ENCODE data around the gene RBM3.
A peak's percentile ranks its signal among the peaks of the same experiment; 100 is the strongest.

The RBM3 gene

DNA sequence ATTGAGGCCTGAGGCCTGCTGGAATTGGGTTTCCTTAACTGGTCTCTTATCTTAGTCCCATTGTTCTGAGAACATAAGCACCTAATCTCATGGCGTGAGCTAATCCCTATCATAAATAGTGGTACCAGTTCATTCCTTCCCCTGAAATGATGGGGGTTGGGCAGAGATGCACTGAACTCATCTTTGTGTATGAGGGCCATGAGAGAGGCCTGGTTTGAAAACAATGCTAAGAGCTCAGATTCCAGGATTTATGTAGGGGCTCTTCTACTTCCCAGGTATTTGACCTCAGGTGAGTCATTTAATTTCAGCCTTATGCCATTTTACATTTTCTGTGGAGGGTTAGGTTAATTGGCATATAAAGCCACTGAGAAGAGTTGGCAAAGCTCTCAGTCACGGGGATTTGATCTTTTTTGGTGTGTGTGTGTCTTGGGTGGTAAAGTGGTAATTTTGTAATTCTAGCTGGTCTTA is 4.4 kb downstream of the RBM3 start:
- H3K4me3 ChIP-seq (ENCODE audit: low read length) = no peak overlapping the region
- DNase-seq (ENCODE audit: low read depth) = no peak
- no peak overlapping the region for H3K9ac ChIP-seq (ENCODE audit: low read length)
- no peaks in the 10 kb centered on the region for H3K9me3 ChIP-seq (ENCODE audit: control insufficient read depth, low read length)
- no peaks in the 10 kb centered on the region for H3K27me3 ChIP-seq (replicated peaks; ENCODE audit: control insufficient read depth, insufficient read depth, low read length)
- peaks cover 23% of the 10 kb centered on the region for H3K4me1 ChIP-seq (ENCODE audit: control insufficient read depth, insufficient read depth, low read length)
- peaks cover 43% of the 10 kb centered on the region for H3K36me3 ChIP-seq (ENCODE audit: control insufficient read depth, insufficient read depth, low read length, severe bottlenecking)

DNA sequence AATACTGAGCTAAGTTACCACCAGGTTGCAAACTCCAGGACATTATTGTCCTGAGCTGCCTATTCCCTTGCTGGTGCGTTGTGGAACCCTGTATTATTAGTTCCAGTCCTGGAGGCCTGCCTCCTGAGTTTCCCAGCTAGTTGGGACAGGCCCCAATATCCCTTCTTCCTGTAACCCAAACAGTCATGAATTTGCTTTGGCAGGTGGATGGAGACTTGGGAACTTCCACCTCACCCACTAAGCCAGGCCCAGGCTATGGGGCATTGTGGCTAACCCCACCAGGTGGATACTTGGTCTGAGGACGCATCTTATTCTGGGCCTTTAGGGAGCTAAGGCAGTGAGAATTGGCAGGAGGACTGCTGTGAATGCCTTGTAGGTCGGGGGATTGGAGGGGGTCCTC is 5.0 kb downstream of the RBM3 start:
- Histone ChIP-seq H3K27me3 (replicated peaks; ENCODE audit: control insufficient read depth, insufficient read depth, low read length) (no peaks in the 10 kb centered on the region), H3K9me3 (ENCODE audit: control insufficient read depth, low read length) (no peaks in the 10 kb centered on the region), H3K36me3 (ENCODE audit: control insufficient read depth, insufficient read depth, low read length, severe bottlenecking) (peaks cover 43% of the 10 kb centered on the region), H3K4me1 (ENCODE audit: control insufficient read depth, insufficient read depth, low read length) (peaks cover 23% of the 10 kb centered on the region), H3K4me3 (ENCODE audit: low read length) (no peak overlapping the region), H3K9ac (ENCODE audit: low read length) (no peak overlapping the region)
- no peak for DNase-seq (ENCODE audit: low read depth)

DNA sequence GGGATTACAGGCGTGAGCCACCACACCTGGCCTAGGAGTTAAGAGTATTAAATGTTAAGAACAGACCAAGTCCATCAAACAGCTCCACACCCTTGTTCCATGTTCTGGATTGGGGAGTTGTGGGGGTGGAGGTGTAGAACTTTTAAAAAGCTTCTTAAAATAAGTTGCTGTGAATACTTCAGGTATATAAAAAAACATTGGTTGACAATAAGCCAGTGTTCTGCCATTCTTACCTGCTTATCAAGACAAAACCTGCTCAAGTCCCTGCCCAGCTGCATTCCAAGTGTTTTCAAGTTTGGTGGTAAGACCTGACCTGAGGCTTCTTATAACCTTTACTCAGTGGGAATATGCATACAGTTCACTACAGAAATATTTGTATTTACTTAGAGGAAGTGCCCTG is 6.4 kb downstream of the RBM3 start:
- Histone ChIP-seq H3K9ac (ENCODE audit: low read length) (no peak overlapping the region), H3K9me3 (ENCODE audit: control insufficient read depth, low read length) (peaks cover 4% of the 10 kb centered on the region), H3K36me3 (ENCODE audit: control insufficient read depth, insufficient read depth, low read length, severe bottlenecking) (peaks cover 36% of the 10 kb centered on the region), H3K4me3 (ENCODE audit: low read length) (no peak overlapping the region), H3K4me1 (ENCODE audit: control insufficient read depth, insufficient read depth, low read length) (peaks cover 23% of the 10 kb centered on the region), H3K27me3 (replicated peaks; ENCODE audit: control insufficient read depth, insufficient read depth, low read length) (no peaks in the 10 kb centered on the region)
- DNase-seq (ENCODE audit: low read depth) = no peak

DNA sequence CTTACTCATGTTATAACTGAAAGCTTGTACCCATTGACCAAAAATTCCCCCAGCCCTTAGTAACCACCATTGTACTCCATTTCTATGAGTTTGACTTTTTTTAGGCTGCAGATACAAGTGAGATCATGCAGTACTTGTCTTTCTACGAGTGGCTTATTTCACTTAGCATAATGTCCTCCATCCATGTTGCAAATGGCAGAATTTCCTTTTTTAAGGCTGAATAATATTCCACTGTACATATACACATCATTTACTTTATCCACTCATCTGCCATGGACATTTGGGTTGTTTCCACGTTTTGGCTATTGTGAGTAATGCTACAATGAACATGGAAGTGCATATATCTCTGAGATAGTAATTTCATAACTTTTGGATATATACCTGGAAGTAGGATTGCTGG is 10.4 kb downstream of the RBM3 start:
- no peak overlapping the region for H3K4me3 ChIP-seq (ENCODE audit: low read length)
- H3K36me3 ChIP-seq (ENCODE audit: control insufficient read depth, insufficient read depth, low read length, severe bottlenecking) = no peaks in the 10 kb centered on the region
- no peak overlapping the region for H3K9ac ChIP-seq (ENCODE audit: low read length)
- DNase-seq (ENCODE audit: low read depth) = no peak
- peaks cover 3% of the 10 kb centered on the region for H3K27me3 ChIP-seq (replicated peaks; ENCODE audit: control insufficient read depth, insufficient read depth, low read length)
- peaks cover 7% of the 10 kb centered on the region for H3K4me1 ChIP-seq (ENCODE audit: control insufficient read depth, insufficient read depth, low read length)
- peaks cover 4% of the 10 kb centered on the region for H3K9me3 ChIP-seq (ENCODE audit: control insufficient read depth, low read length)

DNA sequence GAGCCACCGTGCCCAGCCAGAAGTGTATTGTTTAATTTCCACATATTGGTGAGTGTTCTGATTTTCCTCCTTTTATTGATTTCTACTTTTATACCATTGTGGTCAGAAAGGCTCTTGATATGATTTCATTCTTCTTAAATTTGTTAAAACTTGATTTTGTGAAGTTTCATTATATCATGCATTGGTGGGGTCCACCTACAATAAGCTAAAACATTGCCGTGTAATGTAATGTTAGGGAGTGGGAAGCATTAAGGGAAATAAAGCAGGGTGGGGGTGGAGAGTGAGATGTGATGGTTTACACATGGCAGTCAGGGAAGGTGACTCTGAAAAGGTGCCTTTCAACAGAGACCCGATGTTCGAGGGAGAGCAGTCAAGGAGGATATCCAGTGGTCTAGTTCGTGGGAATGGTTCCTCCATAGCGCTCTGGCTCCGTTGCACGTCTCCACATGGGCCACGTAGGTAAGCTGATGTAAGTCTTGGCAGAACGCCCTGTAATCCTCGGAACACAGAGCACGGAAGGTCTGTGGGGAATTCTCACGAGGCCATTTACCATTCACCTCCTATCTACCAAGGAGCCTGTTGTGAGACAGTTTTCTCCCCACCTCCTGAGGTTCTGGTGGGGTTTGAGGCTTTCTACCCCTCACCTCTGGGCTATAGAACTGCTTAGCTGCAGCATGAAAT is 15.3 kb downstream of the RBM3 start:
- peaks cover 8% of the 10 kb centered on the region for H3K4me1 ChIP-seq (ENCODE audit: control insufficient read depth, insufficient read depth, low read length)
- H3K9me3 ChIP-seq (ENCODE audit: control insufficient read depth, low read length) = peaks cover 2% of the 10 kb centered on the region

DNA sequence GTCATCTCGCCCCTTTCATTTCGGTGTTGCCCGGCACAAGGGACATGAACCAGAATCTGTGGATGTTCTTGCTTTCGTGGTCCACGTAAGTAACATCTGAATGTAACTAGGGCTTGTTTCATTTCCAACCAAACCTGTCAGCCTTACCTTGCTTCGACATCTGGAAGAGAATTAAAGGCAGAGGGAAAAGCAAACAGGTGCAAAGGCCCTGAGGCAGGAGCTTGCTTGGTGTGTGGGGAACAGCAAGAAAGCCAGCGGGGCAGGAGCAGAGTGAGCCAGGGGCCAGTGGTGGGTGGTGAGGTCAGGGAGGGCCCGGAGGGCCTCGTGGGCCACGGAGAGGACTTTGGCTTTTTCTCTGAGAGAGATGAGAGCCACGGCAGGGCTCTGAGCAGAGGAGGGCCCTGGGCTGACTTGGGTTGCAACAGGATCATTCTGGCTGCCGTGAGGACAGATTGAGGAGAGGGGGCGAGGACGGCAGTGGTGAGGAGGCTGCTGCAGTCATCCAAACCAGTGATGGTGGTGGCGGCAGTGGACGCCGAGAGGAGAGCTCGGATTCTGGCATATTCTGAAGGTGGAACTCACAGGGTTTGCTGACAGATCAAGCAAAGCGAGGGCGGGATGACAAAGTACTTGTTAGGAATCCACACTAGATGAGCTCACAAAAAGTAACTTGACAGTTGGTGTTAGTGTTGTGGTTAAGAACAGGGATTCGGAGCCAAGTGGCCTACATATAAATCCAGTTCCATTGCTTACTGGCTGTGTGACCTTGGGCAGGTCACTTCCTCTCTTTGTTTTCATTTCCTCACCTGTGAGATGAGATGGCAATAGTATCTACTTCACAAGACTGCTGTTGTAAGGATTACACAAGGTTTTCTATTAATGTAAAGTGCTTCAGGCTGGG is 16.2 kb downstream of the RBM3 start:
- Histone ChIP-seq H3K9me3 (ENCODE audit: control insufficient read depth, low read length) (no peaks in the 10 kb centered on the region), H3K4me3 (ENCODE audit: low read length) (no peak overlapping the region), H3K36me3 (ENCODE audit: control insufficient read depth, insufficient read depth, low read length, severe bottlenecking) (no peaks in the 10 kb centered on the region), H3K27me3 (replicated peaks; ENCODE audit: control insufficient read depth, insufficient read depth, low read length) (peaks cover 3% of the 10 kb centered on the region), H3K9ac (ENCODE audit: low read length) (no peak overlapping the region), H3K4me1 (ENCODE audit: control insufficient read depth, insufficient read depth, low read length) (peaks cover 8% of the 10 kb centered on the region)
- DNase-seq (ENCODE audit: low read depth) = no peak

More for the DNA sequence above, 15.3 kb downstream of the RBM3 start:
- H3K36me3 ChIP-seq (ENCODE audit: control insufficient read depth, insufficient read depth, low read length, severe bottlenecking) = no peaks in the 10 kb centered on the region
- no peak overlapping the region for H3K4me3 ChIP-seq (ENCODE audit: low read length)
- no peak for DNase-seq (ENCODE audit: low read depth)
- peaks cover 3% of the 10 kb centered on the region for H3K27me3 ChIP-seq (replicated peaks; ENCODE audit: control insufficient read depth, insufficient read depth, low read length)
- no peak overlapping the region for H3K9ac ChIP-seq (ENCODE audit: low read length)

DNA sequence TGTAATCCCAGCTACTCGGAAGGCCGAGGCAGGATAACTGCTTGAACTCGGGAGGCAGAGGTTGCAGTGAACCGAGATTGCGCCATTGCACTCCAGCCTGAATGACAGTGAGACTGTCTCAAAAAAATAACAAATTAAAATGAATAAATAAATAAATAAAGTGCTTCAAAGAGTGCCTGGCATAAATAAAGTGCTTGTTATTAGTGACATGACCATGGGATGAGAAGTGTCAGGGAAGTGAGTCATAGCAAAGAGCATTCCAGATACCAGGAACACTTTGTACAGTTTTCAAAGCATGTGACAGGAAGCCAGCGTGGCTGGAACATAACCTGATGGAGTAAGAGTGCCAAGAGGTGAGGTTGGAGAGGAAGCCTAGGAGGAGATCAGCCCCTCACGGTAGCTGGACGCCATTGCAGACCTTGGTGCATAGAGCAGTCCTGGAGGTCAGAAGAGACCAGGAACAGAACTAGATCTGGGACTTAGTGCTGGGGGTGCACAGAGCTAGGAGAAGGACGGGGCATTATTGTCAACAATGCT is 17.0 kb downstream of the RBM3 start:
- H3K4me3 ChIP-seq (ENCODE audit: low read length) = no peak overlapping the region
- H3K36me3 ChIP-seq (ENCODE audit: control insufficient read depth, insufficient read depth, low read length, severe bottlenecking) = no peaks in the 10 kb centered on the region
- DNase-seq (ENCODE audit: low read depth) = peak; percentile 37
- H3K9me3 ChIP-seq (ENCODE audit: control insufficient read depth, low read length) = no peaks in the 10 kb centered on the region
- peaks cover 8% of the 10 kb centered on the region for H3K4me1 ChIP-seq (ENCODE audit: control insufficient read depth, insufficient read depth, low read length)
- peaks cover 3% of the 10 kb centered on the region for H3K27me3 ChIP-seq (replicated peaks; ENCODE audit: control insufficient read depth, insufficient read depth, low read length)
- H3K9ac ChIP-seq (ENCODE audit: low read length) = no peak overlapping the region

DNA sequence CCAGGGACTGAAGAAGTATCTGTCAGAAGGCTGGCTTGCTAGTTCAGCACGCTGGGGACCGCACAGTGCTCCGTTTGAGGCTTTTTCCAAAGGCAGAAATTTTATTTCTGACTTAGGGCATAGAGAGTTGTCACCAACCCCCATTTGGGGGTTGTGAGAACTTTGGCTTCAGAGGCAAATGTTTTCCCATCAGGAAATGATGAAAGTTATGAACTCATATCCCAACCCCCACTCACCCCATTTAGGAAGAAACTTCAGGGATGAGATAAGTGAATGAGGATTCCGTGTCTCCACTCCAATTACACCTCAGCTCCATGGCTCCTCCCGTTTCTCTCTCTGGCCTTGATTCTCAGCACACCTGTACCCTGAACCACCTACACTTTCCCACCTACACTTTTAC is 18.7 kb downstream of the RBM3 start:
- Histone ChIP-seq H3K4me3 (ENCODE audit: low read length) (no peak overlapping the region), H3K9ac (ENCODE audit: low read length) (no peak overlapping the region), H3K36me3 (ENCODE audit: control insufficient read depth, insufficient read depth, low read length, severe bottlenecking) (no peaks in the 10 kb centered on the region), H3K4me1 (ENCODE audit: control insufficient read depth, insufficient read depth, low read length) (peaks cover 8% of the 10 kb centered on the region), H3K9me3 (ENCODE audit: control insufficient read depth, low read length) (no peaks in the 10 kb centered on the region), H3K27me3 (replicated peaks; ENCODE audit: control insufficient read depth, insufficient read depth, low read length) (peaks cover 3% of the 10 kb centered on the region)
- no peak for DNase-seq (ENCODE audit: low read depth)

DNA sequence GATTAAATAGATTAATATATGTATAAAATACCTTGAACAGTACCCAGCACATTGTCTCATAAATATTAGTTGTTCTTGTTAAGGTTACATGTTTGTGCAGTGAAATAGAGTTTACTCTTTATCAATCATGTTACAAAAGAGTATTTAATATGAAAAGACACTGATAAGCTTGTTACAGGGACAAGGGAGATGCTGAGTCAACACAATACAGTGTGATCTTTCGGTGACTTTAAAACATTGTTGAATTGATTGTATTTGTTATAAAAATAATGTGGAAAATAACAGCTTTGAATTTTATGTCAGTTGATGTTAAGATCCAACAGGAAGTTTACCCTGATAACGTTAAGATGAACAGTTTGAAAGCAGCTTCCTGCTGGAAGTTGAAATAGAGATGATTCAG is 21.6 kb downstream of the RBM3 start:
- Histone ChIP-seq H3K36me3 (ENCODE audit: control insufficient read depth, insufficient read depth, low read length, severe bottlenecking) (peaks cover 18% of the 10 kb centered on the region), H3K9me3 (ENCODE audit: control insufficient read depth, low read length) (no peaks in the 10 kb centered on the region), H3K9ac (ENCODE audit: low read length) (no peak overlapping the region), H3K4me3 (ENCODE audit: low read length) (no peak overlapping the region), H3K4me1 (ENCODE audit: control insufficient read depth, insufficient read depth, low read length) (peaks cover 14% of the 10 kb centered on the region), H3K27me3 (replicated peaks; ENCODE audit: control insufficient read depth, insufficient read depth, low read length) (no peaks in the 10 kb centered on the region)
- no peak for DNase-seq (ENCODE audit: low read depth)

DNA sequence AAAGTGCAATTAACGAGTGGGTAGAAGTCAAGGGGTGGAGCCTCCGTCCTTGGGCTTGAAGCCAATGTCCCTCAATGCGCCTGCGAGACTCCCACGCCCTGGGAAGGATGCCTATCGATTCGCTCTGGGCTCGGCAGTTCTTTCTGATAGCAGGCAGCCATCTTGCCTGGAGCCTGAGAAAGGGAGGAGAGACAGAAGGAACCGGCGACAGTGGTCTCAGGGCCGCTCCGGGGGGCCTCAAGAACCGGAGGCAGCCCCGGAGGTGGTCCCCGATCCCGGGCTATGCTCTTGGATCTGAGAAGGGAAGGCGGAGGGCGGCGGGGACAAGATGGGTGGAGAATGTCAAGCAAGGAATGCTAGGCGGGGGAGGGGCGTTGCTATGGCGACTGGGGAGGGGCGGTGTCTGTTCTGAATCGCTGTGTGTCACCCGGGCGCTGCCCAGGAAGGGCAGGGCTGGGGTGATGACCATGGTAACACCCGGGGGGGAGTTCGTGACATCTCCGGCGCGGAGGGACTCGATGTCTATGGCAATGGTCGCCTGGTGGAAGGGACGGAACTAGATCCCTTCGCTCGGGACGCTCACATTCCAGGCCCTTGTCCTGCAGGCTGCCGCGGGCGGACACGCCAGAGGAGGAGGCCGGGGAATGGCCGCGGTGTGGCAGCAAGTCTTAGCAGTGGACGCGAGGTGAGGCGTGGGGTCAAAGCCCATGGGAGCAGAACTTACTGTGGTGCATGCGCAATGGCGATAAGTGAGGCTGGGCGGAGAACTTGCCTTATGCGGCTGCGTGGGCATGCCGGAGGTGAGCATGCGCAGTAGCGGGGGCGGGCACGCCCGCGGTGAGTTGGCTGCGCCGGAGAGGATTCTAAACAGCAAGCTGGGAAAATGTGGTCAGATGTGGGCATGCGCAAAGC is 23.3 kb downstream of the RBM3 start, which contains the start of gene WDR13:
Gene WDR13 (plus strand): TSS at position 140 of the 912 bp plus-strand sequence. CDS start 505 bp downstream, at position 645.
- Histone ChIP-seq H3K4me1 (ENCODE audit: control insufficient read depth, insufficient read depth, low read length) (peaks cover 6% of the 10 kb centered on the region), H3K4me3 (ENCODE audit: low read length) (peak within 1 kb of the TSS; percentile 86), H3K36me3 (ENCODE audit: control insufficient read depth, insufficient read depth, low read length, severe bottlenecking) (peaks cover 33% of the 10 kb centered on the region), H3K9me3 (ENCODE audit: control insufficient read depth, low read length) (no peaks in the 10 kb centered on the region), H3K27me3 (replicated peaks; ENCODE audit: control insufficient read depth, insufficient read depth, low read length) (no peaks in the 10 kb centered on the region), H3K9ac (ENCODE audit: low read length) (peak within 1 kb of the TSS; percentile 95)
- DNase-seq (ENCODE audit: low read depth) = peak; percentile 93
